ENCODE data around the gene UBE2V1. TPM values are rescaled to one million over a fixed set of nuclear protein-coding genes. Genes with fewer than 3 reads are reported as not detected.

The UBE2V1 gene
- total and polyA plus RNA-seq, 2 of the 13 experiments (the other 11 are each of a cell fraction or from before 2014, with no cell fraction given): 81.3 to 132 TPM

GRCh38 chr20:50121858-50122271 is 8.9 kb upstream of the UBE2V1 start (continued):
- TF ChIP-seq RAD51 (IDR thresholded peaks at IDR 0.05; ENCODE audit: borderline replicate concordance): peak; percentile 17; the same call in 1 of the 2 replicates
- TF ChIP-seq, protein P1, sequence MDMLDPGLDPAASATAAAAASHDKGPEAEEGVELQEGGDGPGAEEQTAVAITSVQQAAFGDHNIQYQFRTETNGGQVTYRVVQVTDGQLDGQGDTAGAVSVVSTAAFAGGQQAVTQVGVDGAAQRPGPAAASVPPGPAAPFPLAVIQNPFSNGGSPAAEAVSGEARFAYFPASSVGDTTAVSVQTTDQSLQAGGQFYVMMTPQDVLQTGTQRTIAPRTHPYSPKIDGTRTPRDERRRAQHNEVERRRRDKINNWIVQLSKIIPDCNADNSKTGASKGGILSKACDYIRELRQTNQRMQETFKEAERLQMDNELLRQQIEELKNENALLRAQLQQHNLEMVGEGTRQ (IDR thresholded peaks at IDR 0.05; ENCODE audit: low read depth, low read length): peak; percentile 88
- TF ChIP-seq, protein P1 (CRISPR knock-in tag; IDR thresholded peaks at IDR 0.05; ENCODE audit: borderline replicate concordance): peak; percentile 85; the same call in 1 of the 2 replicates
- no peak for TF ChIP-seq SKI (IDR thresholded peaks at IDR 0.05; ENCODE audit: partially characterized antibody)

GRCh38 chr20:50120935-50121693 is 8.2 kb upstream of the UBE2V1 start:
- no peak overlapping the region for H2AFZ ChIP-seq (ENCODE audit: low read length)
- ChIA-PET CTCF (ENCODE audit: low intra/inter-chr PET ratio, low total read pairs) (interaction anchor here (1.1 to 5.9 kb wide), 6 partner anchors 17 to 459 kb away, joined by 3 to 115 read pairs (median 8); no protein-coding TSS in a partner anchor), POLR2A (interaction anchor here (0.7 to 5.3 kb wide), 11 partner anchors 8 to 343 kb away, joined by 3 to 104 read pairs (median 4); partner anchors contain the start of genes PEDS1 and UBE2V1)
- H3K36me3 ChIP-seq (replicated peaks in 1 of 2; ENCODE audit: control insufficient read depth in 1 of 2, insufficient read depth in 2 of 2, low read length in 2 of 2): peaks cover 9 to 22% of the 10 kb centered on the region in 2 experiments; a peak in 4 of 5 replicates
- BruUV-seq (replicated peaks): TSS peak; percentile 19
- peak overlapping the region; percentile 4 to 57 (median 22); a peak in 3 of 6 replicates for H3K4me3 ChIP-seq (replicated peaks in 1 of 3; ENCODE audit: insufficient read depth in 1 of 3, low read depth in 2 of 3, low read length in 3 of 3)
- H3K27me3 ChIP-seq (ENCODE audit: control insufficient read depth in 1 of 2, insufficient read depth in 2 of 2, low read length in 2 of 2): no peaks in the 10 kb centered on the region
- intact Hi-C loops (cut with micrococcal nuclease; ENCODE audit: unreplicated experiment) (loop anchor here (1.0 to 10.0 kb wide), 4 partner anchors 48 to 461 kb away; no protein-coding TSS in a partner anchor), in situ Hi-C loops (cut with HindIII; ENCODE audit: extremely low pct_ligation_motif_present, low pct_unique_long_range_greater_than_20kb) (loop anchor here (5.0 kb wide), 1 partner anchor 46 kb away; no protein-coding TSS in a partner anchor)
- H3K9me3 ChIP-seq (ENCODE audit: low read length): no peaks in the 10 kb centered on the region
- H3K79me2 ChIP-seq (ENCODE audit: insufficient read depth, low read length): no peaks in the 10 kb centered on the region
- ATAC-seq (peak; percentile 91), DNase-seq (ENCODE audit: low spot score) (peak; percentile 84), FAIRE-seq (peak; percentile 78)
- H4K20me1 ChIP-seq (ENCODE audit: insufficient read depth, low read length): no peaks in the 10 kb centered on the region
- peak overlapping the region; percentile 35 for H3K9ac ChIP-seq (ENCODE audit: insufficient read depth, low read depth, low read length)
- H3K27ac ChIP-seq (ENCODE audit: extremely low read length, insufficient read depth, low read length): peak overlapping the region; percentile 45
- peaks cover 33% of the 10 kb centered on the region for H3K4me1 ChIP-seq (ENCODE audit: insufficient read depth, low read length)
- WGBS (ENCODE audit: low lambda C conversion rate): 13% methylated on average over 9 of the region's 9 CpGs
- peak overlapping the region; percentile 91 for H3K4me2 ChIP-seq (ENCODE audit: low read depth, low read length)
- TF ChIP-seq MYNN (CRISPR knock-in tag; IDR thresholded peaks at IDR 0.05; ENCODE audit: low read depth) (no peak; the same call in 1 of the 2 replicates), ZNF891 (CRISPR knock-in tag; IDR thresholded peaks at IDR 0.05) (peak; percentile 97), ZNF792 (CRISPR knock-in tag; IDR thresholded peaks at IDR 0.05) (no peak), KAT7 (CRISPR knock-in tag; IDR thresholded peaks at IDR 0.05; ENCODE audit: borderline replicate concordance) (peak; percentile 68; the same call in 1 of the 2 replicates), SOX6 (IDR thresholded peaks at IDR 0.05) (no peak), SOX6 (CRISPR knock-in tag; IDR thresholded peaks at IDR 0.05) (peak; percentile 72), ZBTB7B (CRISPR knock-in tag; IDR thresholded peaks at IDR 0.05) (no peak; the same call in 1 of the 2 replicates), ZNF598 (CRISPR knock-in tag; IDR thresholded peaks at IDR 0.05; ENCODE audit: borderline replicate concordance) (peak; percentile 16; the same call in 1 of the 2 replicates), POLR2AphosphoS5 (IDR thresholded peaks at IDR 0.05; ENCODE audit: low read depth, low read length) (0 out of 2 replicates have a peak, but pooled peaks have one; percentile 22), ZNF20 (CRISPR knock-in tag; IDR thresholded peaks at IDR 0.05) (0 out of 2 replicates have a peak, but pooled peaks have one; percentile 54), ZNF788 (CRISPR knock-in tag; IDR thresholded peaks at IDR 0.05; ENCODE audit: borderline replicate concordance) (peak; percentile 30), ZNF282 (IDR thresholded peaks at IDR 0.05; ENCODE audit: partially characterized antibody) (no peak)
- TF ChIP-seq, protein P2, sequence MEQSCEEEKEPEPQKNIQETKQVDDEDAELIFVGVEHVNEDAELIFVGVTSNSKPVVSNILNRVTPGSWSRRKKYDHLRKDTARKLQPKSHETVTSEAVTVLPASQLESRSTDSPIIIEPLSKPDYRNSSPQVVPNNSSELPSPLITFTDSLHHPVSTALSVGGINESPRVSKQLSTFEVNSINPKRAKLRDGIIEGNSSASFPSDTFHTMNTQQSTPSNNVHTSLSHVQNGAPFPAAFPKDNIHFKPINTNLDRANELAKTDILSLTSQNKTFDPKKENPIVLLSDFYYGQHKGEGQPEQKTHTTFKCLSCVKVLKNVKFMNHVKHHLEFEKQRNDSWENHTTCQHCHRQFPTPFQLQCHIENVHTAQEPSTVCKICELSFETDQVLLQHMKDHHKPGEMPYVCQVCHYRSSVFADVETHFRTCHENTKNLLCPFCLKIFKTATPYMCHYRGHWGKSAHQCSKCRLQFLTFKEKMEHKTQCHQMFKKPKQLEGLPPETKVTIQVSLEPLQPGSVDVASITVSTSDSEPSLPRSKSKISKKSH (CRISPR knock-in tag; IDR thresholded peaks at IDR 0.05; ENCODE audit: borderline replicate concordance): peak; percentile 56; the same call in 1 of the 2 replicates
- TF ChIP-seq, protein P3, sequence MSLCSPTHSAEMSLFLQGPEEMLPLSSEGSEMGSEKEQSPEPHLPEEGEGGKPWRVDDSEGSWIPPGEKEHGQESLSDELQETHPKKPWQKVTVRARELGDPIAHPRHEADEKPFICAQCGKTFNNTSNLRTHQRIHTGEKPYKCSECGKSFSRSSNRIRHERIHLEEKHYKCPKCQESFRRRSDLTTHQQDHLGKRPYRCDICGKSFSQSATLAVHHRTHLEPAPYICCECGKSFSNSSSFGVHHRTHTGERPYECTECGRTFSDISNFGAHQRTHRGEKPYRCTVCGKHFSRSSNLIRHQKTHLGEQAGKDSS (CRISPR knock-in tag; IDR thresholded peaks at IDR 0.05; ENCODE audit: borderline replicate concordance, low read depth): peak; percentile 95; the same call in 1 of the 2 replicates
